Measurements from ENCODE around the gene NCEH1. TPM values are rescaled to one million over a fixed set of nuclear protein-coding genes. Genes with fewer than 3 reads are reported as not detected.

The NCEH1 gene
- total RNA-seq, 1 donor from 2014 or later = 4.5 TPM

- TF ChIP-seq, protein P1, sequence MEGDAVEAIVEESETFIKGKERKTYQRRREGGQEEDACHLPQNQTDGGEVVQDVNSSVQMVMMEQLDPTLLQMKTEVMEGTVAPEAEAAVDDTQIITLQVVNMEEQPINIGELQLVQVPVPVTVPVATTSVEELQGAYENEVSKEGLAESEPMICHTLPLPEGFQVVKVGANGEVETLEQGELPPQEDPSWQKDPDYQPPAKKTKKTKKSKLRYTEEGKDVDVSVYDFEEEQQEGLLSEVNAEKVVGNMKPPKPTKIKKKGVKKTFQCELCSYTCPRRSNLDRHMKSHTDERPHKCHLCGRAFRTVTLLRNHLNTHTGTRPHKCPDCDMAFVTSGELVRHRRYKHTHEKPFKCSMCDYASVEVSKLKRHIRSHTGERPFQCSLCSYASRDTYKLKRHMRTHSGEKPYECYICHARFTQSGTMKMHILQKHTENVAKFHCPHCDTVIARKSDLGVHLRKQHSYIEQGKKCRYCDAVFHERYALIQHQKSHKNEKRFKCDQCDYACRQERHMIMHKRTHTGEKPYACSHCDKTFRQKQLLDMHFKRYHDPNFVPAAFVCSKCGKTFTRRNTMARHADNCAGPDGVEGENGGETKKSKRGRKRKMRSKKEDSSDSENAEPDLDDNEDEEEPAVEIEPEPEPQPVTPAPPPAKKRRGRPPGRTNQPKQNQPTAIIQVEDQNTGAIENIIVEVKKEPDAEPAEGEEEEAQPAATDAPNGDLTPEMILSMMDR (IDR thresholded peaks at IDR 0.05) = no peak
- H3K27ac Mint-ChIP-seq = no peak overlapping the region
- intact Hi-C loops (cut with micrococcal nuclease) = no loop called here
- POLR2A ChIA-PET = no interaction called here
- DNase-seq (no peak), ATAC-seq (ENCODE audit: low read depth) (no peak)
- no peaks in the 10 kb centered on the region for H3K9me3 Mint-ChIP-seq
- no peaks in the 10 kb centered on the region for H3K36me3 Mint-ChIP-seq (ENCODE audit: low read depth)
- CTCF ChIA-PET = interaction anchor here (1.2 kb wide), 1 partner anchor 15 kb away, joined by 4 read pairs; no protein-coding TSS in a partner anchor
- peaks cover 9% of the 10 kb centered on the region for H3K4me1 Mint-ChIP-seq
- no peak overlapping the region for H3K4me3 Mint-ChIP-seq
- no peaks in the 10 kb centered on the region for H3K27me3 Mint-ChIP-seq
These were observed 22.3 kb downstream of the NCEH1 start for GRCh38 chr3:172688588-172688987.

DNA sequence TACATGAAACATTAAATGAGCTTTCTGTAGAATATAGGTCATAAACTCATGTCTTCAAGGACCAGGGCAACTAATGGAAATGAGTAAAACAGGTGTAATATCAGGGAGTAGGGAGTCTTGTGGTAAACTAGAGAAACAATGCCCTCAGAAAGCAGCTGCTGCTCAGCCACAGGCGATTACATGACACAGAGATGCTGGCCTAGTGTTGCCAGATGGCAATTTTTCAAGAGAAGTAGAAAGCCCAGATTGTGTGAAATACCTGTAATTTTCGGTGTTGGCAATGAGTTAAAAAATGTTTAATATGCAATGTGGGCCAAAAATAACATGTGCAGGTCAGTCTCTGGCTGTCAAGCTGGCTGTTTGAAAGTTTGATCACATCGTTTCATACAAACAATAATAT lies 23.4 kb downstream of the NCEH1 start:
- Mint-ChIP-seq H3K4me3 (no peak overlapping the region), H3K9me3 (no peaks in the 10 kb centered on the region), H3K27me3 (no peaks in the 10 kb centered on the region), H3K27ac (no peak overlapping the region), H3K4me1 (peaks cover under 1% of the 10 kb centered on the region), H3K36me3 (ENCODE audit: low read depth) (no peaks in the 10 kb centered on the region)
- DNase-seq = no peak
- POLR2A ChIA-PET = no interaction called here
- CTCF ChIA-PET = interaction anchor here (1.8 kb wide), 1 partner anchor 14 kb away, joined by 5 read pairs; no protein-coding TSS in a partner anchor
- no peak for ATAC-seq (ENCODE audit: low read depth)
- TF ChIP-seq, protein P1 (IDR thresholded peaks at IDR 0.05) = no peak
- intact Hi-C loops (cut with micrococcal nuclease) = no loop called here

DNA sequence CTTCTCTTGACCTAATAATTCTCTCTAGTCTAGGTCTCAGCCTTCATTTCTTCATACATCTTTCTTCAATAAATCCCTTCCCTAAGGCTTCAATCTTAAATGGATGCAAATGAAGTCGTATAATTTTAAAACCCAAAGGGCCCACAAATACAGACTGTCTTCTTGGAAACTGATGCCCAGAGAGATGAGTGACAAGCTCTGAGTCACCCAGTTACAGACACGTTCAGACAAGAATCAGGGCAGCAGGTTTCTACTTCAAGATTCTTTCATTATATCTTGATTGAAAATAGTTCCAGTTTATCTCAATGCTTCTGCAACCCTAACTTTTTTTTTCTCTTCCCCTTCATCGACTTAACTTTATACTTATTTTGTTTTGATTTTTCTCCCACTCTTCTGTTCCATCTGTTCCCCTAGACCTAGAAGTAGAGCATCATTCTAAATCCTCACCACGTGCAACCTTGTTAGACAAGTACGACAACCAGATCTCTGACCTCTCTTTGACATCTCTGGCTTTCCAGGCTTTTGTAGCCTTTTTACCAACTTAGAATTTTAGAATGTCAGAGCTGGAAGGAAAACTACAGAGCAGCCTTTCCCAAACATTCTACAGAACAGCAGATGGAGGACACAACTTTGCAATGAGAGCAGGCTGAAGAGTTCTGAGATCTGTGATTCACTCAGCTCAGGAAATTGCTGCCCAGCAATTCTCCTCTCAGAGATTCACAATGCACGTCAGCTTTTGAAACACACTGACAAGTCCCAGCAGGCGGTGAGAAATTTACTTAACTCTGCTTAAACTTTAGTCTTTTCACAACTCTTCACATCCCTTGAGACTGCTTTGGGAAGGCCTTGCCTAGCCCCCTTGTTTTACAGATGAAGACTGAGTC lies 25.3 kb downstream of the NCEH1 start:
- H3K36me3 Mint-ChIP-seq (ENCODE audit: low read depth) = no peaks in the 10 kb centered on the region
- H3K4me3 Mint-ChIP-seq = no peak overlapping the region
- no peak for DNase-seq
- no peak overlapping the region for H3K27ac Mint-ChIP-seq
- no peaks in the 10 kb centered on the region for H3K4me1 Mint-ChIP-seq
- intact Hi-C loops (cut with micrococcal nuclease) = no loop called here
- CTCF ChIA-PET = interaction anchor here (0.6 kb wide), 1 partner anchor 9 kb away, joined by 3 read pairs; no protein-coding TSS in a partner anchor
- TF ChIP-seq, protein P1 (IDR thresholded peaks at IDR 0.05) = no peak
- H3K9me3 Mint-ChIP-seq = no peaks in the 10 kb centered on the region
- POLR2A ChIA-PET = no interaction called here
- H3K27me3 Mint-ChIP-seq = no peaks in the 10 kb centered on the region
- ATAC-seq (ENCODE audit: low read depth) = no peak

- no peaks in the 10 kb centered on the region for H3K27me3 Mint-ChIP-seq
- peaks cover 2% of the 10 kb centered on the region for H3K4me1 Mint-ChIP-seq
- no peak overlapping the region for H3K27ac Mint-ChIP-seq
- TF ChIP-seq, protein P1 (IDR thresholded peaks at IDR 0.05) = no peak
- POLR2A ChIA-PET = no interaction called here
- H3K4me3 Mint-ChIP-seq = no peak overlapping the region
- DNase-seq = no peak
- CTCF ChIA-PET = no interaction called here
- H3K9me3 Mint-ChIP-seq = no peaks in the 10 kb centered on the region
- peaks cover 3% of the 10 kb centered on the region for H3K36me3 Mint-ChIP-seq (ENCODE audit: low read depth)
- no peak for ATAC-seq (ENCODE audit: low read depth)
- intact Hi-C loops (cut with micrococcal nuclease) = no loop called here
These were observed 30.2 kb downstream of the NCEH1 start for GRCh38 chr3:172680684-172681083.

DNA sequence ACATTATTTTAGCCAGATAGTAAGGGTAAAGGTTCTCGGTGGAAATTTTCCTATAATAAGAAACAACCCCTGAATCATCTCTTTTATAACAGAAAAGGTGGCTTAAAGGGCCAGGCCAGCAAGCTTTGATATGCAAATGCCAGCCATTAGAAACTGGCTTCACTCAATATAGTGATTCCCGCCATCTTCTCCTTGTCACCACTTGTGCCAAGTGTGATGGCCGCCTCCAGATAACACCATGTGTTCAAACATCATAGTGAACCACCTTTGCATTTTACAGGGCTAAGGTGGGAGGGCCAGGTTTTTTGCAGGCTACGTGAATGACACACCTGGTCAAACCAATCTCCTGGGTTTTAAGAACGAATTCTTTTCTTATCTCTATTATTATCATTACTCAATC lies 31.3 kb downstream of the NCEH1 start:
- ChIA-PET CTCF (no interaction called here), POLR2A (no interaction called here)
- peaks cover 2% of the 10 kb centered on the region for H3K4me1 Mint-ChIP-seq
- intact Hi-C loops (cut with micrococcal nuclease) = no loop called here
- peaks cover 3% of the 10 kb centered on the region for H3K36me3 Mint-ChIP-seq (ENCODE audit: low read depth)
- no peak for ATAC-seq (ENCODE audit: low read depth)
- H3K27me3 Mint-ChIP-seq = no peaks in the 10 kb centered on the region
- TF ChIP-seq, protein P1 (IDR thresholded peaks at IDR 0.05) = no peak
- no peak overlapping the region for H3K27ac Mint-ChIP-seq
- no peaks in the 10 kb centered on the region for H3K9me3 Mint-ChIP-seq
- no peak for DNase-seq
- H3K4me3 Mint-ChIP-seq = no peak overlapping the region

All from activated B cell treated with CpG ODN at 0.5 μM for 24 hours (primary cell).